Breast epithelium (tissue), 3 donors: ENCODE results near the gene SLC2A13.

ENCODE experiments used
- POLR2A ChIP-seq: fragments of 450-650 bp; IDR thresholded peaks from one replicate; pipeline ENCODE4 v1.6.1; 2016; ENCODE audit warnings: antibody characterized with exemption, mild to moderate bottlenecking, moderate library complexity
- TF ChIP-seq, protein P1 (sequence below), 3 donors: fragments of 450-650 bp; IDR thresholded peaks; one replicate each; pipeline ENCODE4 v1.5.1; 2016 to 2017; ENCODE audit warnings: antibody characterized with exemption in 3 of 3, mild to moderate bottlenecking in 3 of 3, moderate library complexity in 3 of 3

DNA sequence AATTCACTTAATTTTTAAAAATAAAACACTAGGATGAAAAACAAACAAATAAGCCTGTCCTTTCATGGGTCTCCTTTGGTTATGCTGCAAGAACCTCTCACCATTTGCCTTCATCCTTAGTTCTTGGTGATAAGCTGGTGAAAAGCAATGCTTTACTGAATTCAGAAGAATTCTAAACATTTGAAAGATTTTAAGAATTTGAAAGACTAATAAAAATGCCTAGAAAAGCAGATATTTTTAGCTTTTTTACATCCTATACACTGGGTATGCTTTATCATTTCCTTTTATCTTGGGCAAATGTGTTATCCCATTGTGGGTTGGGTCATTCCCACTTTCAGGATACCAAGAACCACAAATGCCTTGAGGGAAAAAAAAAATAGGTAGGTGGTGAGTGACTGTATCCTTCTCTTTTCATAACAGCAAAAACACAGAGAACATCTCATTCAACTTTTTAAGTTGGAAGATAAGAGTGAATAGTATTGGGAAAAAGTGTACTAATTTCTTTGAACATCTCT, 289.2 kb downstream of the SLC2A13 start:
- TF ChIP-seq, protein P1, sequence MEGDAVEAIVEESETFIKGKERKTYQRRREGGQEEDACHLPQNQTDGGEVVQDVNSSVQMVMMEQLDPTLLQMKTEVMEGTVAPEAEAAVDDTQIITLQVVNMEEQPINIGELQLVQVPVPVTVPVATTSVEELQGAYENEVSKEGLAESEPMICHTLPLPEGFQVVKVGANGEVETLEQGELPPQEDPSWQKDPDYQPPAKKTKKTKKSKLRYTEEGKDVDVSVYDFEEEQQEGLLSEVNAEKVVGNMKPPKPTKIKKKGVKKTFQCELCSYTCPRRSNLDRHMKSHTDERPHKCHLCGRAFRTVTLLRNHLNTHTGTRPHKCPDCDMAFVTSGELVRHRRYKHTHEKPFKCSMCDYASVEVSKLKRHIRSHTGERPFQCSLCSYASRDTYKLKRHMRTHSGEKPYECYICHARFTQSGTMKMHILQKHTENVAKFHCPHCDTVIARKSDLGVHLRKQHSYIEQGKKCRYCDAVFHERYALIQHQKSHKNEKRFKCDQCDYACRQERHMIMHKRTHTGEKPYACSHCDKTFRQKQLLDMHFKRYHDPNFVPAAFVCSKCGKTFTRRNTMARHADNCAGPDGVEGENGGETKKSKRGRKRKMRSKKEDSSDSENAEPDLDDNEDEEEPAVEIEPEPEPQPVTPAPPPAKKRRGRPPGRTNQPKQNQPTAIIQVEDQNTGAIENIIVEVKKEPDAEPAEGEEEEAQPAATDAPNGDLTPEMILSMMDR (IDR thresholded peaks at IDR 0.05): no peak
- TF ChIP-seq POLR2A: no peak
